ENCODE data around the gene RAB26. TPM values are rescaled to one million over a fixed set of nuclear protein-coding genes. Genes with fewer than 3 reads are reported as not detected.

The RAB26 gene
- total and polyA plus RNA-seq, 2 donors from 2014 or later, result 1.5 to 3.0 TPM

DNA sequence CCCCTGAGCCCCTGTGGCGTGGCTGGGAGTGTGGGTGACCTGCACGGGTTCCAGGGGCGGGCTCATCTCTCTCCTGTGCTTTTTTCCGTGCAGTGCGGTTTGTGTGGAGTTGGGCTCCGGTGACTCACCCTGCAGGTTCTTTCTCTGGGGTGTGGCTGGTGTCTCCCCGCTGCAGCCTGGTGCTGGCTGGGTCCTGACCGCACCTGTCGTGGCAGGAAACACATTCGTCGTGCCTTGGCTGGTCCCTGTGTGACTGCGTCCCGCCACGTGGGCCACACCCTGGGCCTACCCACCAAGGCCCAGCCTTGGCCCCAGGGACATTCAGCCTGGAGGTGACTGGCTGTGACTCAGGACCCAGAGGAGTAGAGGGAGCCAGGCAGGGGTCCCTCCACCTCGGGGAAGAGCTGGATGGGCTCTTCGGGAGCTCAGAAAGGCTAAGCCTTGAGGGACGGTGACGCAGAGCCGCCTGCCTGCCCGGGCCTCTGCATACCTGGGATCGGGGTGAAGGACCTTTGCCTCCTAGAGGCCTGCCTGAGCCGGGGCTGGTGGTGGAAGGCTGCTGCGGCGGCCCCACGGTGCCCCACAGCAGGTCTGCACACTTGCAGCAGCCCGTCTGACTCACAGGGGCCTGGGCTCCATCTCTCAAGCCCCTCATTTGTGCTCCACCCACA, 14.9 kb downstream of the RAB26 start:
- intact Hi-C loops (cut with DNase I), result no loop called here
- no peak overlapping the region for H3K27ac ChIP-seq (ENCODE audit: low read depth in 2 of 2, low read length in 2 of 2)
- H3K36me3 ChIP-seq (ENCODE audit: control insufficient read depth in 2 of 3, insufficient read depth in 3 of 3, low read length in 3 of 3), result peaks cover 0 to 4% (median 3%) of the 10 kb centered on the region in 3 donors
- peaks cover 0 to 2% (median 0%) of the 10 kb centered on the region in 3 donors for H3K4me1 ChIP-seq (ENCODE audit: control insufficient read depth in 2 of 3, insufficient read depth in 2 of 3, low read depth in 1 of 3, low read length in 3 of 3)
- no peak overlapping the region for H3K4me3 ChIP-seq (ENCODE audit: low read length in 3 of 3)
- no peak overlapping the region for H3K9ac ChIP-seq (ENCODE audit: low read length in 3 of 3)
- no peaks in the 10 kb centered on the region for H3K27me3 ChIP-seq (ENCODE audit: control insufficient read depth, insufficient read depth, low read length)
- TF ChIP-seq, protein P1, sequence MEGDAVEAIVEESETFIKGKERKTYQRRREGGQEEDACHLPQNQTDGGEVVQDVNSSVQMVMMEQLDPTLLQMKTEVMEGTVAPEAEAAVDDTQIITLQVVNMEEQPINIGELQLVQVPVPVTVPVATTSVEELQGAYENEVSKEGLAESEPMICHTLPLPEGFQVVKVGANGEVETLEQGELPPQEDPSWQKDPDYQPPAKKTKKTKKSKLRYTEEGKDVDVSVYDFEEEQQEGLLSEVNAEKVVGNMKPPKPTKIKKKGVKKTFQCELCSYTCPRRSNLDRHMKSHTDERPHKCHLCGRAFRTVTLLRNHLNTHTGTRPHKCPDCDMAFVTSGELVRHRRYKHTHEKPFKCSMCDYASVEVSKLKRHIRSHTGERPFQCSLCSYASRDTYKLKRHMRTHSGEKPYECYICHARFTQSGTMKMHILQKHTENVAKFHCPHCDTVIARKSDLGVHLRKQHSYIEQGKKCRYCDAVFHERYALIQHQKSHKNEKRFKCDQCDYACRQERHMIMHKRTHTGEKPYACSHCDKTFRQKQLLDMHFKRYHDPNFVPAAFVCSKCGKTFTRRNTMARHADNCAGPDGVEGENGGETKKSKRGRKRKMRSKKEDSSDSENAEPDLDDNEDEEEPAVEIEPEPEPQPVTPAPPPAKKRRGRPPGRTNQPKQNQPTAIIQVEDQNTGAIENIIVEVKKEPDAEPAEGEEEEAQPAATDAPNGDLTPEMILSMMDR (IDR thresholded peaks at IDR 0.05; ENCODE audit: borderline replicate concordance, extremely low read depth, insufficient read depth), result no peak
- DNase-seq (peak in 1 of 5 donors; percentile 91), FAIRE-seq (no peak)
- H3K9me3 ChIP-seq (ENCODE audit: control insufficient read depth in 2 of 3, insufficient read depth in 1 of 3, low read length in 3 of 3), result no peaks in the 10 kb centered on the region

GRCh38 chr16:2165861-2166260, 17.4 kb downstream of the RAB26 start:
- no peak for DNase-seq
- Histone ChIP-seq H3K27me3 (ENCODE audit: control insufficient read depth, insufficient read depth, low read length) (no peaks in the 10 kb centered on the region), H3K9ac (ENCODE audit: low read length in 3 of 3) (no peak overlapping the region), H3K36me3 (ENCODE audit: control insufficient read depth in 2 of 3, insufficient read depth in 3 of 3, low read length in 3 of 3) (peaks cover 0 to 4% (median 3%) of the 10 kb centered on the region in 3 donors), H3K4me1 (ENCODE audit: control insufficient read depth in 2 of 3, insufficient read depth in 2 of 3, low read depth in 1 of 3, low read length in 3 of 3) (no peaks in the 10 kb centered on the region), H3K4me3 (ENCODE audit: low read length in 3 of 3) (no peak overlapping the region), H3K9me3 (ENCODE audit: control insufficient read depth in 2 of 3, insufficient read depth in 1 of 3, low read length in 3 of 3) (no peaks in the 10 kb centered on the region), H3K27ac (ENCODE audit: low read depth in 2 of 2, low read length in 2 of 2) (no peak overlapping the region)
- intact Hi-C loops (cut with DNase I), result no loop called here
- TF ChIP-seq, protein P1 (IDR thresholded peaks at IDR 0.05; ENCODE audit: borderline replicate concordance, extremely low read depth, insufficient read depth), result no peak
- no peak for FAIRE-seq

DNA sequence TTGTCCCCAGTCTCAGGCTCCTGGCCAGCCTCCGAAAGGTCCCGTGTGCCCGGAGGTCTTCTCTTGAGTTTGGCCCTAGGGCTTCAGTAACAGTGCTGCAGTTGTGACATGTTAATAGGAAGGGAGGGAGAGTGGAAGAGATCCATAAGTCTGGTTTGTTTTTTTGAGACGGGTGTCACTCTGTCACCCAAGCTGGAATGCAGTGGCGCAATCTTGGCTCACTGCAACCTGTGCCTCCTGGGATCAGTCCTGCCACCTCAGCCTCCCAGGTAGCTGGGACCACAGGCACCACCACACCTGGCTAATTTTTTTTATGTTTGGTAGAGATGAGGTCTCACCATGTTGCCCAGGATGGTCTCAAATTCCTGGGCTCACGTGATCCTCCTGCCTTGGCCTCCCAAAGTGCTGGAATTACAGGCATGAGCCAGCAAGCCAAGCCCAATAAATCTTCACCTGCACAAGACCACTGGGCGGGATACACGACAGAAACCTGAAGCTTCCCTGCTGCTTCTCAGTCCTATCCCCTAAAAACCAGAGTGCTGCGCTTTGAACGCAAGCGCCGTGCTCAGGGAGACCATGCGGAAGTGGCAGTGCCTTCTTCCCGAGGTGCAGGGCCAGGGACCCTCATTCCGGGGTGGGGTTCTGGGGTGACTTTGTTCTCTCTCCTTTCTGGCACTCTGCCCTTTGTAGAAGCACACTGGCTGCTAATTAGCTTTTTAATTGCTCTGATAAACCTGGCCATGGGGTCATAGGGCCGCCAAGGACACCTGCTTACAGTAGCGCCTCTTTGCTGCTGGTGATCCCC, 18.0 kb downstream of the RAB26 start:
- Histone ChIP-seq H3K4me3 (ENCODE audit: low read length in 3 of 3) (no peak overlapping the region), H3K27me3 (ENCODE audit: control insufficient read depth, insufficient read depth, low read length) (no peaks in the 10 kb centered on the region), H3K4me1 (ENCODE audit: control insufficient read depth in 2 of 3, insufficient read depth in 2 of 3, low read depth in 1 of 3, low read length in 3 of 3) (no peaks in the 10 kb centered on the region), H3K27ac (ENCODE audit: low read depth in 2 of 2, low read length in 2 of 2) (no peak overlapping the region), H3K9ac (ENCODE audit: low read length in 3 of 3) (no peak overlapping the region), H3K9me3 (ENCODE audit: control insufficient read depth in 2 of 3, insufficient read depth in 1 of 3, low read length in 3 of 3) (no peaks in the 10 kb centered on the region), H3K36me3 (ENCODE audit: control insufficient read depth in 2 of 3, insufficient read depth in 3 of 3, low read length in 3 of 3) (peaks cover 0 to 4% (median 3%) of the 10 kb centered on the region in 3 donors)
- TF ChIP-seq, protein P1 (IDR thresholded peaks at IDR 0.05; ENCODE audit: borderline replicate concordance, extremely low read depth, insufficient read depth), result no peak
- intact Hi-C loops (cut with DNase I), result no loop called here
- FAIRE-seq (no peak), DNase-seq (peak in 2 of 5 donors; percentile 45)
